Heart right ventricle (tissue), 16 donors: Measurements from ENCODE around the gene RNF222. TPM values are rescaled to one million over a fixed set of nuclear protein-coding genes. Genes with fewer than 3 reads are reported as not detected.
"Not testable (repeated sequence)": the region's sequence is repeated elsewhere in the genome, so short reads cannot be mapped to it uniquely, and the experiment has no call there.

Experiments used
- ATAC-seq, 8 donors: fragments of 200-7000 bp; cut with Tn5 transposase; one replicate each; pipeline ENCODE4 v1.9.1; 2020; ENCODE audit warnings: mild to moderate bottlenecking in 8 of 8, moderate library complexity in 8 of 8, moderate number of reproducible peaks in 1 of 8
- DNase-seq, 2 donors: peaks; one replicate each; pipeline ENCODE4 v3.0.0-alpha.2; 2020
- H3K27ac ChIP-seq, 10 donors: fragments of 200-600 bp; sonication (generic) in 2 of 10; one replicate each; pipeline versions ENCODE4 v1.5.0 to v1.8.0; 2020 to 2022; ENCODE audit warnings: mild to moderate bottlenecking in 3 of 10
- H3K27me3 ChIP-seq, 7 donors: fragments of 200-600 bp; one replicate each; pipeline ENCODE4 v1.8.0; 2021 to 2022; ENCODE audit warnings: mild to moderate bottlenecking in 2 of 7
- H3K36me3 ChIP-seq, 9 donors: fragments of 200-600 bp; sonication (generic) in 1 of 9; one replicate each; pipeline versions ENCODE4 v1.5.0 to v1.8.0; 2020 to 2022; ENCODE audit warnings: mild to moderate bottlenecking in 2 of 9
- H3K4me1 ChIP-seq, 9 donors: fragments of 200-600 bp; sonication (generic) in 1 of 9; one replicate each; pipeline versions ENCODE4 v1.5.0 to v1.8.0; 2020 to 2022; ENCODE audit warnings: mild to moderate bottlenecking in 4 of 9
- H3K4me3 ChIP-seq, 10 donors: fragments of 200-600 bp; sonication (generic) in 2 of 10; one replicate each; pipeline versions ENCODE4 v1.5.0 to v1.8.0; 2020 to 2022; ENCODE audit warnings: mild to moderate bottlenecking in 7 of 10, moderate library complexity in 2 of 10
- H3K9me3 ChIP-seq, 11 donors: fragments of 200-600 bp in 10 of 11; sonication (generic) in 2 of 11; one replicate each; pipeline versions ENCODE4 v1.5.0 to v1.8.0; 2013 to 2022; ENCODE audit warnings: mild to moderate bottlenecking in 2 of 11, control low read depth in 1 of 11, moderate library complexity in 1 of 11
- CTCF ChIP-seq, 9 donors: fragments of 200-600 bp; sonication (generic) in 2 of 9; IDR thresholded peaks; one replicate each; pipeline versions ENCODE4 v1.5.0 to v1.8.0; 2021 to 2022; ENCODE audit warnings: antibody characterized with exemption in 9 of 9, mild to moderate bottlenecking in 5 of 9, moderate library complexity in 1 of 9
- WGBS, 2 donors: extraction: QIAGEN DNeasy Blood & Tissue Kit; methylation state at CpG; one replicate each; pipeline ENCODE4 v1.1.7; 2013; ENCODE audit warnings: inconsistent platforms in 1 of 2; 5-methylcytosine and 5-hydroxymethylcytosine counted together
- intact Hi-C, 10 donors: fragments of 100-400 bp; cut with DNase I; formaldehyde crosslinking; loops; one replicate each; pipeline versions ENCODE4 v1.11.1 to v1.14.2; 2022
- polyA plus RNA-seq, 2 donors: library from polyadenylated mRNA; stranded (reverse); fragments of 200-250 nt; gene quantifications; one replicate each; pipeline ENCODE4 v1.2.3, GENCODE V29; 2013
- total RNA-seq, 10 donors: library from RNA; stranded (reverse); fragmentation: NEBNext Ultra II Directional in 3 of 10; extraction: Animal tissue kit (Norgen Biotek cat#: 25700) in 3 of 10; gene quantifications; one replicate each; pipeline versions ENCODE4 v1.2.1 to v1.2.4, GENCODE V29; 2021 to 2023
- donor health status: Arrhythmogenic right ventricular cardiomyopathy.
- donor health status: ischemic (EF 13 %, LVEDD 7.1; RV severe dilation, severe dysfunction).
- donor health status: healthy with polysubstance abuse.
- donor health status: DM: no; HTN: yes; CAD: no.
- donor health status: DM: no; HTN: no; CAD: no.
- donor health status: ischemic (EF 25% LVEDD 6.9; RV normal size, moderate dysfunction).
- donor health status: ischemic (EF 25% LVEDD 5.7; RV mildly dilated, moderate dysfunction).
- donor health status: healthy.
- donor health status: DM: yes; HTN: yes; CAD: no.
- donor health status: Ischemic cardiomyopathy.
- donor health status: ischemic (EF 35%, LVEDD 5.7; RV mildly dilated, moderate dysfunction).
- donor health status: nonischemic (EF 11% LVEDD 7.7; RV severe dilation, severe dysfunction).
- donor health status: DM: yes; HTN: yes; CAD: no.
- donor health status: PGD.
- donor health status: ischemic (EF 29% LVEDD 5.4; RV normal size, mild dysfunction).
- donor health status: nonischemic (EF 23%, LVEDD 6.1; RV moderate dilation, normal function).

Gene RNF222
- total and polyA plus RNA-seq, 12 donors, result not detected

- no peaks in the 10 kb centered on the region for H3K36me3 ChIP-seq
- peaks cover 0 to 20% (median 8%) of the 10 kb centered on the region in 7 donors for H3K27me3 ChIP-seq
- no peaks in the 10 kb centered on the region for H3K9me3 ChIP-seq
- H3K27ac ChIP-seq, result no peak overlapping the region
- DNase-seq (no peak), ATAC-seq (no peak)
- no peaks in the 10 kb centered on the region for H3K4me1 ChIP-seq
- H3K4me3 ChIP-seq, result no peak overlapping the region
- TF ChIP-seq CTCF (IDR thresholded peaks at IDR 0.05), result no peak
- intact Hi-C loops, result loop anchor here in 1 of 10 donors (10.0 kb wide), 1 partner anchor 492 kb away; no protein-coding TSS in a partner anchor
- 80 to 83% methylated on average over 11 of the region's 11 CpGs for WGBS, 2 donors
These were observed 5.4 kb upstream of the RNF222 start for GRCh38 chr17:8402921-8403536.

- WGBS, 2 donors, result 82 to 94% methylated on average over 2 of the region's 2 CpGs
- no peak for ATAC-seq
- Histone ChIP-seq H3K36me3 (no peaks in the 10 kb centered on the region), H3K4me3 (no peak overlapping the region), H3K9me3 (no peaks in the 10 kb centered on the region), H3K4me1 (no peaks in the 10 kb centered on the region), H3K27ac (no peak overlapping the region), H3K27me3 (peaks cover 0 to 39% (median 27%) of the 10 kb centered on the region in 7 donors)
- no peak for DNase-seq
- TF ChIP-seq CTCF (IDR thresholded peaks at IDR 0.05), result no peak
- intact Hi-C loops, result loop anchor here in 1 of 10 donors (10.0 kb wide), 1 partner anchor 494 kb away; no protein-coding TSS in a partner anchor
These were observed 3.5 kb upstream of the RNF222 start for GRCh38 chr17:8401107-8401506.

- H3K27me3 ChIP-seq, result peaks cover 0 to 57% (median 40%) of the 10 kb centered on the region in 7 donors
These were observed 1.4 kb upstream of the RNF222 start for GRCh38 chr17:8398980-8399379.

GRCh38 chr17:8394497-8394896, 3.1 kb downstream of the RNF222 start:
- H3K4me3 ChIP-seq, DNase-seq, intact Hi-C loops, H3K9me3 ChIP-seq, H3K36me3 ChIP-seq, ATAC-seq: not testable (repeated sequence)
- Histone ChIP-seq H3K27ac (peak overlapping the region in 1 of 10 donors; percentile 36), H3K4me1 (peaks cover 0 to 11% (median 0%) of the 10 kb centered on the region in 9 donors), H3K27me3 (peaks cover 0 to 69% (median 47%) of the 10 kb centered on the region in 7 donors)
- WGBS, 2 donors, result 90% methylated on average over 9 of the region's 9 CpGs

More at GRCh38 chr17:8398980-8399379, 1.4 kb upstream of the RNF222 start:
- Histone ChIP-seq H3K4me3 (no peak overlapping the region), H3K27ac (no peak overlapping the region), H3K4me1 (peaks cover 0 to under 1% (median 0%) of the 10 kb centered on the region in 9 donors), H3K9me3 (no peaks in the 10 kb centered on the region), H3K36me3 (no peaks in the 10 kb centered on the region)
- no peak for ATAC-seq
- DNase-seq, result no peak
- WGBS, 2 donors, result 61 to 62% methylated on average over 6 of the region's 6 CpGs
- no peak for TF ChIP-seq CTCF (IDR thresholded peaks at IDR 0.05)
- intact Hi-C loops, result no loop called here
